AG09309 (cell line): ENCODE measurements around the gene DEPDC1.

Source experiments
- DNase-seq: peaks from one replicate; pipeline ENCODE4 v3.0.0-alpha.2; 2010; ENCODE audit warnings: low read depth
- H3K4me3 ChIP-seq: 2 replicates; pipeline ENCODE4 v1.5.1; 2011; ENCODE audit warnings: mild to moderate bottlenecking, low read depth, low read length, moderate library complexity; ENCODE audit not compliant: control insufficient read depth
- CTCF ChIP-seq: IDR thresholded peaks from 2 replicates; pipeline ENCODE4 v1.5.1; 2011; ENCODE audit warnings: mild to moderate bottlenecking, low read depth, low read length, inconsistent platforms; ENCODE audit not compliant: insufficient read depth, control insufficient read depth; ENCODE audit errors: missing control alignments

The DEPDC1 gene

DNA sequence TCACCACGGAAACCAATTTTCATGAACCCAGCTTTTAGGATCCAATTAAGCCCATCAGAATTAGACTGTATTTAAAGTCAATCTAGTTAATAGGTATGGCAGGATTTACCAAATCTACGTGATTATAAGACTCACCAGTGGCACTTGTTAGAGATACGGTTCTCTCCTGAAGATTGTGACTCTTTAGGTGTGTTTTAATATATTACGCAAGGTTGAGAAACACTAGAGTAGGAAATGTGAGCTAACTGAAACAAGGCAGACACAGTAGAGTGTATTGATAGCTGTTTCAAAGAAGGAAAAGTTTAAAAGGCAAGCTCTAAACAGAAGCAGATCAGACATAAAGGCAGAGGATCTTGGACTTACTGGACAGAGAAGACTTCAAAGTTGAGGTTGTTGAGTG is 35.9 kb downstream of the DEPDC1 start:
- TF ChIP-seq CTCF: no peak
- DNase-seq: no peak

DNA sequence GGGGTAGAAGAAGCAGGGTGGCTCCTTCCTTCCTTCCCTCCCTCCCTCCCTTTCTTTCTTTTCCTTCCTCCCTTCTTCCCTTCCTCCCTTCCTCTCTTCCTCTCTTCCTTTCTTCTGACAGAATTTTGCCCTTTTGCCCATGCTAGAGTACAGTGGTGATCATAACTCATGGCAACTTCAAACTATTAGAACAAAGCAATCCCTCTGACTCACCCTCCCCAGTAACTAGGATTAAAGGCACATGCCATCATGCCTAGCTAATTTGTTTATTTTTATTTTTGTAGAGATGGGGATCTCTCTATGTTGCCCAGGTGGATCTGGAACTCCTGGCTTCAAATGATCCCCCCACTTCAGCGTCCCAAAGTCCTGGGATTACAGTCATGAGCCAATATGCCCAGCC is 37.1 kb downstream of the DEPDC1 start:
- no peak for DNase-seq
- no peak for TF ChIP-seq CTCF
- no peak overlapping the region for H3K4me3 ChIP-seq

More for the DNA sequence above, 35.9 kb downstream of the DEPDC1 start:
- H3K4me3 ChIP-seq: no peak overlapping the region

DNA sequence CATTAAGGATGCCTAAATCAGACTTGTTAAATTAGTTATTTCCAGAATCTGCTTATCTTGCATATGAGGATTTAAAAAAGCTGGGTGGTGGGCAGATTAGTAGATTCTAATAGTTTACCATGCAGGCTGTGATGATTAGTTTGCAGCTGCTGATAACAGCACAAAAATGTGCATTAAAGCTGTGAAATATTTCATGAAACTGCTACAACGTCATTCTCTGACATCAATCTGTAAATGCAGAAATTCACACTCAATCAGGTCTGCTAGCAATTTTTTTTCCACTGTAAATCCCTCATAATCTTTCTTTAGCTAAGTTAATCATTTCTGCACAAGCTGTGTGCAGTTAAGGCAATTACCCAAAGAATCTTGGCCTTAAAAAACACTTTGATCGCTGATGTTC is 37.8 kb downstream of the DEPDC1 start:
- TF ChIP-seq CTCF: no peak
- H3K4me3 ChIP-seq: no peak overlapping the region

GRCh38 chr1:68456202-68456601 is 40.7 kb downstream of the DEPDC1 start:
- no peak for DNase-seq
- H3K4me3 ChIP-seq: no peak overlapping the region
- TF ChIP-seq CTCF: no peak

More for the DNA sequence above, 37.8 kb downstream of the DEPDC1 start:
- no peak for DNase-seq

DNA sequence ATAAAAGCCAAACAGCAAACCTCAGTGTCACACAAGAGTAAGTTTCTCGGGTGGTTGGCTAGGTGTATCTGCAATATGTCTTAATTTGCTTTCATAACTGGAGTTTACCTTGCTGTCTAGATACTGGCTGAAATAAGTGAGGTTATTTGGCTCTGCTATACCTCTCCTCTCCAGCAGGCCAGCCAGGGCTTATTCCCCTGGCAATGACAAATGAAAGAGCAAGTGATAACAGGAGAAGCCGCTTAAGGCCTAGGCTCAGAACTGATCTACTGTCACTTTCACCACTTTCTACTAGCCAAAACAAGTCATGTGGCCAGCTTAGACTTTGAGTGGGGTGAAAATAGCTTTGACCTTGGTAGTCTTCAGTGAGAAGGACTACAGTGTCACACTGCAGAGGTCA is 42.3 kb downstream of the DEPDC1 start:
- no peak overlapping the region for H3K4me3 ChIP-seq
- no peak for TF ChIP-seq CTCF
- no peak for DNase-seq

GRCh38 chr1:68453060-68453670 is 43.7 kb downstream of the DEPDC1 start:
- DNase-seq: no peak
- H3K4me3 ChIP-seq: no peak overlapping the region
- TF ChIP-seq CTCF: no peak

GRCh38 chr1:68449901-68450300 is 47.0 kb downstream of the DEPDC1 start, which contains the start of gene RPE65:
Gene RPE65 (minus strand): TSS chr1:68449954. CDS start chr1:68449905, 49 bp downstream.
- TF ChIP-seq CTCF: no peak
- no peak within 1 kb of the TSS for H3K4me3 ChIP-seq
- DNase-seq: no peak
